Measurements from ENCODE around the gene PLXNA2. TPM values are rescaled to one million over a fixed set of nuclear protein-coding genes. Genes with fewer than 3 reads are reported as not detected.

The PLXNA2 gene
- total and polyA plus RNA-seq, 2 of the 13 experiments (the other 11 are each of a cell fraction or from before 2014, with no cell fraction given) = 1.1 to 2.1 TPM

DNA sequence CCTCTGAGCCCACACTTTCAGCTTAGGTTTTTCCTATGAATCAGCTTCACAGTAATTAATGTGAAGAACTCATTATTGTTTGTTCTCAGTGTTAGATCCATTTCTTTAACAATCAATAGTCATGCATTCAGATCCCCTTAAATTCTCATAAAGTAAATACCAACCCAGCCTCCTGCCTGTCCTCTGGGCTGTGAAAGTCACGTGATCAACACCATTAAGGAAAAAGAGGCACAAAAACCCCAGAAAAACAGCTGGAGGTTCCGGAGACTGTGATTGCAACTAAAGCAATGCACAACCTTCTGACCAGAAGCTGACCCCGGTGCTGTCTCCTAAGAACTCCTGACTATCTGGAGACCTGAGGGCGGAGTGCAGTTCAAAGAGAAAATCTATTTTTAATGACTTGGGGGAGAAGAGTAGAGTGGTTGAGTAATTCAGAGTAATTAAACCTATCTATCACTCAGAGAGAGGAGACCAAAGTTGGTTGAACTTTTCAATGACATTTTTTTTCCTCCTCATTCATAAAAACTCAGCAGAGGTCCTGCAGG is 132.5 kb downstream of the PLXNA2 start:
- DNase-seq (ENCODE audit: low spot score) (no peak), ATAC-seq (no peak), FAIRE-seq (no peak)
- no peak overlapping the region for H3K4me3 ChIP-seq (replicated peaks in 1 of 3; ENCODE audit: insufficient read depth in 1 of 3, low read depth in 2 of 3, low read length in 3 of 3)
- no peak overlapping the region for H2AFZ ChIP-seq (ENCODE audit: low read length)
- no peak overlapping the region for H3K27ac ChIP-seq (ENCODE audit: extremely low read length, insufficient read depth, low read length)
- WGBS (ENCODE audit: low lambda C conversion rate) = 81% methylated on average over 4 of the region's 4 CpGs
- intact Hi-C loops (cut with micrococcal nuclease; ENCODE audit: unreplicated experiment) (no loop called here), in situ Hi-C loops (cut with HindIII; ENCODE audit: extremely low pct_ligation_motif_present, low pct_unique_long_range_greater_than_20kb) (no loop called here)
- ChIA-PET POLR2A (no interaction called here), CTCF (ENCODE audit: low intra/inter-chr PET ratio, low total read pairs) (no interaction called here)
- no peak overlapping the region for H3K9ac ChIP-seq (ENCODE audit: insufficient read depth, low read depth, low read length)
- no peaks in the 10 kb centered on the region for H3K27me3 ChIP-seq (ENCODE audit: control insufficient read depth in 1 of 2, insufficient read depth in 2 of 2, low read length in 2 of 2)
- H3K4me2 ChIP-seq (ENCODE audit: low read depth, low read length) = no peak overlapping the region
- H3K9me3 ChIP-seq (ENCODE audit: low read length) = no peaks in the 10 kb centered on the region
- TF ChIP-seq MAF1 (CRISPR knock-in tag; IDR thresholded peaks at IDR 0.05; ENCODE audit: borderline replicate concordance) (no peak), TSC22D2 (CRISPR knock-in tag; IDR thresholded peaks at IDR 0.05; ENCODE audit: borderline replicate concordance) (no peak), SRSF1 (optimal IDR thresholded peaks at IDR 0.05; ENCODE audit: low read depth, low read length) (no peak), DMAP1 (CRISPR knock-in tag; IDR thresholded peaks at IDR 0.05) (no peak), NFATC3 (CRISPR knock-in tag; IDR thresholded peaks at IDR 0.05) (no peak), CCDC6 (CRISPR knock-in tag; IDR thresholded peaks at IDR 0.05) (no peak), MLLT10 (CRISPR knock-in tag; IDR thresholded peaks at IDR 0.05) (no peak), ZBTB21 (CRISPR knock-in tag; IDR thresholded peaks at IDR 0.05) (no peak)
- TF ChIP-seq, protein P1, sequence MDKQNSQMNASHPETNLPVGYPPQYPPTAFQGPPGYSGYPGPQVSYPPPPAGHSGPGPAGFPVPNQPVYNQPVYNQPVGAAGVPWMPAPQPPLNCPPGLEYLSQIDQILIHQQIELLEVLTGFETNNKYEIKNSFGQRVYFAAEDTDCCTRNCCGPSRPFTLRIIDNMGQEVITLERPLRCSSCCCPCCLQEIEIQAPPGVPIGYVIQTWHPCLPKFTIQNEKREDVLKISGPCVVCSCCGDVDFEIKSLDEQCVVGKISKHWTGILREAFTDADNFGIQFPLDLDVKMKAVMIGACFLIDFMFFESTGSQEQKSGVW (CRISPR knock-in tag; IDR thresholded peaks at IDR 0.05; ENCODE audit: borderline replicate concordance) = no peak
- TF ChIP-seq, protein P2, sequence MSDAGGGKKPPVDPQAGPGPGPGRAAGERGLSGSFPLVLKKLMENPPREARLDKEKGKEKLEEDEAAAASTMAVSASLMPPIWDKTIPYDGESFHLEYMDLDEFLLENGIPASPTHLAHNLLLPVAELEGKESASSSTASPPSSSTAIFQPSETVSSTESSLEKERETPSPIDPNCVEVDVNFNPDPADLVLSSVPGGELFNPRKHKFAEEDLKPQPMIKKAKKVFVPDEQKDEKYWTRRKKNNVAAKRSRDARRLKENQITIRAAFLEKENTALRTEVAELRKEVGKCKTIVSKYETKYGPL (CRISPR knock-in tag; IDR thresholded peaks at IDR 0.05) = no peak
- TF ChIP-seq, protein P3, sequence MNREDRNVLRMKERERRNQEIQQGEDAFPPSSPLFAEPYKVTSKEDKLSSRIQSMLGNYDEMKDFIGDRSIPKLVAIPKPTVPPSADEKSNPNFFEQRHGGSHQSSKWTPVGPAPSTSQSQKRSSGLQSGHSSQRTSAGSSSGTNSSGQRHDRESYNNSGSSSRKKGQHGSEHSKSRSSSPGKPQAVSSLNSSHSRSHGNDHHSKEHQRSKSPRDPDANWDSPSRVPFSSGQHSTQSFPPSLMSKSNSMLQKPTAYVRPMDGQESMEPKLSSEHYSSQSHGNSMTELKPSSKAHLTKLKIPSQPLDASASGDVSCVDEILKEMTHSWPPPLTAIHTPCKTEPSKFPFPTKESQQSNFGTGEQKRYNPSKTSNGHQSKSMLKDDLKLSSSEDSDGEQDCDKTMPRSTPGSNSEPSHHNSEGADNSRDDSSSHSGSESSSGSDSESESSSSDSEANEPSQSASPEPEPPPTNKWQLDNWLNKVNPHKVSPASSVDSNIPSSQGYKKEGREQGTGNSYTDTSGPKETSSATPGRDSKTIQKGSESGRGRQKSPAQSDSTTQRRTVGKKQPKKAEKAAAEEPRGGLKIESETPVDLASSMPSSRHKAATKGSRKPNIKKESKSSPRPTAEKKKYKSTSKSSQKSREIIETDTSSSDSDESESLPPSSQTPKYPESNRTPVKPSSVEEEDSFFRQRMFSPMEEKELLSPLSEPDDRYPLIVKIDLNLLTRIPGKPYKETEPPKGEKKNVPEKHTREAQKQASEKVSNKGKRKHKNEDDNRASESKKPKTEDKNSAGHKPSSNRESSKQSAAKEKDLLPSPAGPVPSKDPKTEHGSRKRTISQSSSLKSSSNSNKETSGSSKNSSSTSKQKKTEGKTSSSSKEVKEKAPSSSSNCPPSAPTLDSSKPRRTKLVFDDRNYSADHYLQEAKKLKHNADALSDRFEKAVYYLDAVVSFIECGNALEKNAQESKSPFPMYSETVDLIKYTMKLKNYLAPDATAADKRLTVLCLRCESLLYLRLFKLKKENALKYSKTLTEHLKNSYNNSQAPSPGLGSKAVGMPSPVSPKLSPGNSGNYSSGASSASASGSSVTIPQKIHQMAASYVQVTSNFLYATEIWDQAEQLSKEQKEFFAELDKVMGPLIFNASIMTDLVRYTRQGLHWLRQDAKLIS (CRISPR knock-in tag; IDR thresholded peaks at IDR 0.05) = no peak
- TF ChIP-seq, protein P4, sequence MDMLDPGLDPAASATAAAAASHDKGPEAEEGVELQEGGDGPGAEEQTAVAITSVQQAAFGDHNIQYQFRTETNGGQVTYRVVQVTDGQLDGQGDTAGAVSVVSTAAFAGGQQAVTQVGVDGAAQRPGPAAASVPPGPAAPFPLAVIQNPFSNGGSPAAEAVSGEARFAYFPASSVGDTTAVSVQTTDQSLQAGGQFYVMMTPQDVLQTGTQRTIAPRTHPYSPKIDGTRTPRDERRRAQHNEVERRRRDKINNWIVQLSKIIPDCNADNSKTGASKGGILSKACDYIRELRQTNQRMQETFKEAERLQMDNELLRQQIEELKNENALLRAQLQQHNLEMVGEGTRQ (IDR thresholded peaks at IDR 0.05; ENCODE audit: low read depth, low read length) = no peak
- TF ChIP-seq, protein P4 (CRISPR knock-in tag; IDR thresholded peaks at IDR 0.05; ENCODE audit: borderline replicate concordance) = no peak
- H3K36me3 ChIP-seq (replicated peaks in 1 of 2; ENCODE audit: control insufficient read depth in 1 of 2, insufficient read depth in 2 of 2, low read length in 2 of 2) = no peaks in the 10 kb centered on the region
- no peaks in the 10 kb centered on the region for H3K79me2 ChIP-seq (ENCODE audit: insufficient read depth, low read length)
- H4K20me1 ChIP-seq (ENCODE audit: insufficient read depth, low read length) = no peaks in the 10 kb centered on the region
- no TSS peak for BruUV-seq (replicated peaks)
- peaks cover 24% of the 10 kb centered on the region for H3K4me1 ChIP-seq (ENCODE audit: insufficient read depth, low read length)

Data from HepG2 (cell line).